HG03520 (cell line): ENCODE data around the gene DNAH11.
"Not testable (repeated sequence)": the region's sequence is repeated elsewhere in the genome, so short reads cannot be mapped to it uniquely, and the experiment has no call there.

Source experiments
- ATAC-seq: cut with Tn5 transposase; IDR thresholded peaks from one replicate; pipeline ENCODE4 v1.9.1; 2021; ENCODE audit warnings: mild to moderate bottlenecking, moderate library complexity; ENCODE audit not compliant: unreplicated experiment

Gene DNAH11

DNA sequence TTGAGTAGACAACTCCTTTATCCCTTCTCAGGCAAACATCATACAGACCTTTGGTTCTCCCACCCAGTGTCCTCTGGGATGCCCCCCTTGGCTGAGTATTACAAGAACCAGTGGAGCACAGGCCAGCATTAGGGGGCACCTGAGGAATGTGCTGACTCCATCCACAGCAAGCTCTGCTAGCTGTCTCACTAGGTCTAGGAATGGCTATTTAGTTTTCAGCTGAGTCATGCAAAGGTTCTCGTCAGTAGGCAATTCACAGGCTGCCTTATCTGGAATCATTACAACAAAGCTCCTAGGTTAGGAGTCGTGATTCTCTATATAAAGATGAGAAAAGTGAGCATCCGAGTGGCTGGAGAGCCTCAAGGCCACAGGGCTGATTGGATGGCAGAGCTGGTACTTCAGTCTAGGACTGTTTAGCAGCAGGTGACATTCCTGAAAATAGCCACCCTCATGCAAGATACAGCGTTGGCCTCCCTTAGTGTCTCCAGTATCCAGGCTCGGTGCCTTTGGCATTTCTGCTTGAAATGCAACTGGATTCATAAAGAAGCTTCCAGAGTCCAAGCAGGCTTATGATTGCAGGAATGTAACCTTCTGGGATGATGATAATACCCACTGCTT is 327.1 kb downstream of the DNAH11 start:
- ATAC-seq, result no peak

GRCh38 chr7:21883069-21883468 is 340.2 kb downstream of the DNAH11 start:
- ATAC-seq, result no peak

DNA sequence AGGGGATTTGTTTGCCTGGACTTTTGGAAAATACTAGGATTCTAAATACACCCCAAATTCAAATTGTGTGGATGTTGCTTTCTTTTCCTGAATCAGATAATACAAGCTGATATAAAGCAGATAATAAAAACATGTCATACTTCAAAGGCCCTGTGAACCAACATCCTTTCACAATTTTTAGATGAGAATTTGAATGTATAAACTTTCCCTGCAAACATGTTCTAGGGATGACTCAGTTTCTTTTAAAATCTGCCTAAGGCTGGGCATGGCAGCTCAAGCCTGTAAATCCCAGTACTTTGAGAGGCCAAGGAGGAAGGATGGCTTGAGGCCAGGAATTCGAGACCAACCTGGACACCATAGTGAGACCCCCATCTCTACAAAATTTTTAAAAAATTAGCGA is 340.7 kb downstream of the DNAH11 start:
- not testable (repeated sequence) for ATAC-seq

- ATAC-seq, result no peak
These were observed 341.7 kb downstream of the DNAH11 start for GRCh38 chr7:21884496-21884895.

DNA sequence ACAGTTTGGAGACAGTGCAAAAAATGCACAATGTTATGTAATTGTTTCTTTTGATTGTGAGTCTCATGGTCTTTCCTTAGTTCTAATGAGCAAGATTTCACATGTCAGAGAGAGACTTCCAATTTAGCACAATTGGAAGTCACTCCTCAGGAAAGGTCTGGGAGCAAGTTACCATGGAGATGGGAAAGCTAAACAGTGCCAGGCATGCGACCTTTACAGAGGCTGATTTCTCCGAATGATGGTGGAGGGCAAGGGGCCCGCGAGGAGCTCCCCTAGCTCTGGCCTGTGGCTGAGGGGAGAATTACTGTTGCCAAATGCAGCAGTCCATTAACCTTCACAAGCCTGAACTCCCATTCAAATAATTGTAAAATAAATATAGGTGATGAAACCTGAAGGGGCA is 343.6 kb downstream of the DNAH11 start:
- no peak for ATAC-seq

DNA sequence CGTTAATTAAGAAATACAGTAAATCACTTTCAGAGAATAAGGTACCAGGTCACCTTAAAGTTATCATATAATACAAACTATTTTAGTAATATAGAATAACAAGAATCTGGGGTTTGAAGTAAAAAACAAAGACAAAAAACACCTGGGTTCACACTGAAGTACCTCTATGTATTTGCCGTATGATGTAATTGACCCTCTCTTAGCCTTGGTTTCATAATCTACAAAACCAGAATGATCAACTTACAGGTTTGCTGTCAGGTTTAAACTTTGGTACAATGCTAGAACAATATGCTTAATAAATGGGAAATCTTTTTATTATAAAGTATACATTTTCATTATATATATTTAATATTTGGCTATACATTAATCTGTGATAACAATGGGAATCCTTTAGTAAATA is 344.5 kb downstream of the DNAH11 start:
- no peak for ATAC-seq

DNA sequence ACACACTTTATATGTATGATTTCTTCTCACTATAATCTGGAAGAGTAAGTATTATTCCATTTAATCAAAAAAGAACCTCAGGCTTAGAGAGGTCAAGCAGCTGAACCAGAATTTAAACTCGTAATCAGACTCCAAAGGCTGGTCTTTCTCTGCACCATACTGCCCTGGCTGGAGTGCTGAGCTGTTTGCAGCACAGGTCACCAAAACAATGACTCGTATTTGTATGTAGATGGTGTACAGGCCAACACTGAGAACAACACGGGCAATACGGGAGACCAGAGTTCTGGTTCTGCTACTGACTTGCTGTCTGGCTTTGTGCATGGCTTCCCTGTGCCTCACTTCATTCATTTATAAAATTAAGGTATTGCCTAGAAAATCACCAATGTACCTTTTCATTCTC is 344.9 kb downstream of the DNAH11 start:
- ATAC-seq, result no peak

GRCh38 chr7:21891291-21891690 is 348.5 kb downstream of the DNAH11 start:
- no peak for ATAC-seq

DNA sequence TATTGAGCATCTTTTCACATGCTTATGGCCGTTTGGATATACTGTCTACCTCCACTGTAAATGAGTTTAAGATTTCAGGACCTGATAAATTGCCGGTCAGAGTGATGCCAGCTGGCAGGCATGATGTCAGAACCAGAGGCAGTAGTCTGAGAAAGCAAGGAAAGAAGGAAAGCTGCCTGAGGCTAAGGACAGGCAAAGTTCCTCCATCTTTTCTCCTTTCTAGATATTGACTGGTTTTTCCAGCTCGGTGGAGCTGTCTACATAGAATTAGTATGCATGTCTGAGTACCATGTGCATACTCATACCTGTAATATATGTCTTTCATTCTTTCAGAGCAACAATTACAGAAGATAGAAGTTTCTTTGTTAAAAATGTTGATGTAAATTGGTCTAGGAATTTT is 350.6 kb downstream of the DNAH11 start:
- ATAC-seq, result no peak

GRCh38 chr7:21898265-21898930 is 355.6 kb downstream of the DNAH11 start:
- peak; percentile 83 for ATAC-seq

DNA sequence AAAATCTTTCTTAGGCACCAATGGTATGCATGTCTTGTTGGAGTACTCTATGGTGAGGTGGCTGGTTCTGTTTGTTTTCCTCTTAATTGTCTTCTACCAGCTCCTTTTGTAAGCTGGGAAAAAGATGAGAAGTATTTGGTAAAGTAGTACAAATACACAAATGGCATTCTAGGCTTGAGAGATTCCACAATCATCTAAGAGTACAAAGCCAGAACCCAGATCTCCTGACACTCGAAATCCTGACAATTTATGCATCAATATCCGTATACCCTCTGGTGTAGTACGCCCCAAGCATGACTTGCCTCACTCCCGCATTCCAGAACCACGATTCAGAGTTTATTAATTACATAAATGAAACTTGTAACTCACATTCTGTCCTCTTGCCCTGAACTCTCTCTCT is 359.4 kb downstream of the DNAH11 start:
- ATAC-seq, result no peak

DNA sequence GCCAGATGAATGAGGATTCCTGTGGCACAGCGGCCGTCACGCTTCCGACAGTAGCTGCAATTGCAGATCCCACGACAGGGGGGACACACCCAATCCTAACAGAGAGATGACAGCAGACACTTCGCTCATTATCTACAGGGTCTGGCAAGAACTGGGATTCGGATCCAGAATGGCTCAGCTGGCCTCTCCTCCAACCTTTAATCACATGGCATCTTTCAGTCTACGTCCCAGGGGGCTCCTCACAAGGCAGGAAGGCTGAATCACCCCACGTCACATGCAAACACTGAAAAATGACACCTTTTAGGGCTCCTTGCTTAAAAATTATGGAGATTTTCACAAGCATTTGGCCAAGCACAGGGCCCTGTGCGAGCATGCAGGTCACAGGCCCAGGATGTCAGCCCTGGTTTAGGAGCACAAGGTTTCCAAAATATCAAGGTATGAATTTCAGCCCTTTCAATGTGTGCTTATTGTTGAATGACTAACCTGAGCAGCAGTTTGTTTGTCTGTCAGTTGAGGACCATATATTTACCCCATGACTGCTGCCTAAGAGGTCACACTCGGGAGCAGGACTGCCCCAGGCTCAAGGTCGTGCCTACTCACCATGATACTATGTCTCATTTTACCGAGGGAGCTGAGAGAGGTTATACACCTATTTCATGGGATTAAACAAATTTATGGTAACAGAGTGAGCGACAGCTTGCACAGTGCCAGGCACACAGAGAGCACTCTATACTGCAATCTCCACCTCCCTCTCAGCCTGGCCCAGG is 360.4 kb downstream of the DNAH11 start:
- no peak for ATAC-seq

DNA sequence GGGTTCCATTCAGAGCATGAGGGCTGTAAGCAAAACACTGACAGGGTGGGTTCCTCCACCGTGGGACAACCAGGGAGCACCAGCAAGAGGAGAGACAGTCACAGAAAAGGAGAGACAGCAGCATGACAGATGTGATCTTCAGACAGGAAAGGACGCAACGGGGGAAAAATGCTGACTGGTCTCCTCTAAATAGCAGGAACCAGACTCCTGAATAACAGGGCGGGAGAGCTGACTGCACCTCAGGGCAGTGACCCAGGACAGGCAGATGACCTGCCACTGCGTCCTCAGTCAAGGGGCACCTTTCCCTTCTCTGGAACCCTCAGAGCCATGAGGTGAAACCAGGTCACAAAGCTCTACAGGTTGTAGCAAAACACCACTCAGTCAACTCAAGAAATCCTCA is 365.9 kb downstream of the DNAH11 start:
- ATAC-seq, result no peak

- ATAC-seq, result no peak
These were observed 367.4 kb downstream of the DNAH11 start for GRCh38 chr7:21910253-21910652.

DNA sequence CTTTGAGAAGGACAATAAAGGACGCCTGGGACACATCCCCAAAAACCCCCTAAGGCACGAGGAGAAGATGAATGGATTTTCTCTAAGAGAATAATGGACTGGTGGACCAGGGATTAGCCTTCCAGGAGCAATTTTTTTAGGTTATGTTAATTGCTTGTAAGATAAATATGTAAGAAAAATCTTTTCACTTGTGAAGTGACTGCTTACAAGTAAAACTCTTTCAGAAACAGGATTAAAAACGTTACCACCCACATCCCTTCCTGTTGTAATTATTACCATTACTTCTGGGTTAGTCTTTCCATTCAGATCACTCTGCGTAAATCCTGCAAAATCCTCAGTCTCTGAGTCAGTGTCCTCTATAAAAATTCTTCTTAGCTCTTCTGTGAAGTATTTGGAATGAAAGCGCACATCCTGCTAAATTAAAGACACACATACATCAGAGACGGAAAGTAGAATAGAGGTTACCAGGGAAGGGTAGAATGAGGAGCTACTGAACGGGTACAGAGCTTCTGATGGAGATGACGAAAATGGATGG is 368.6 kb downstream of the DNAH11 start:
- no peak for ATAC-seq

GRCh38 chr7:21912305-21912704 is 369.5 kb downstream of the DNAH11 start:
- ATAC-seq, result no peak

GRCh38 chr7:21912931-21913780 is 370.3 kb downstream of the DNAH11 start:
- ATAC-seq, result no peak

DNA sequence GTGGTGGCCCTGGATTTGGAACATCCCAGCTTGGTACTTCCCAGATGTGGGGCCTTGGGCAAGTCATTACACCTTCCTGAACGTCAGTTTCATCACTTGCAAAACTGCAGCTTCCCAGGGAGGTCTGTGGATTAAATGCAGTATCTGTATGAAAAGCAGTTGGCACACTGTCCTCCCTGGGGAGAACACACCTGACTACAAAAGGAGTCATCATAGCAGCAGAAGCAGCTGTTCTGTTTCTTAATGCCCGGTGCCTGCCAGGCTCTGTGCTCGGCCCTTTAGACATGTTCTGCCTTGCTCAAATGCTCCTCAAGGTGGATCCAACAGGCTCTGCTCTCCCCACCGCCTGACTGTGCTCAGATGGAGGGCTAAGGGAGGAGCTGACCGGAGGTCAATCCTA is 371.8 kb downstream of the DNAH11 start:
- no peak for ATAC-seq

- ATAC-seq, result no peak
These were observed 372.3 kb downstream of the DNAH11 start for GRCh38 chr7:21915140-21915539.

- ATAC-seq, result no peak
These were observed 373.3 kb downstream of the DNAH11 start for GRCh38 chr7:21916176-21916575.

GRCh38 chr7:21916629-21917028 is 373.8 kb downstream of the DNAH11 start:
- ATAC-seq, result no peak
